Measurements from ENCODE around the gene S100A4.

DNA sequence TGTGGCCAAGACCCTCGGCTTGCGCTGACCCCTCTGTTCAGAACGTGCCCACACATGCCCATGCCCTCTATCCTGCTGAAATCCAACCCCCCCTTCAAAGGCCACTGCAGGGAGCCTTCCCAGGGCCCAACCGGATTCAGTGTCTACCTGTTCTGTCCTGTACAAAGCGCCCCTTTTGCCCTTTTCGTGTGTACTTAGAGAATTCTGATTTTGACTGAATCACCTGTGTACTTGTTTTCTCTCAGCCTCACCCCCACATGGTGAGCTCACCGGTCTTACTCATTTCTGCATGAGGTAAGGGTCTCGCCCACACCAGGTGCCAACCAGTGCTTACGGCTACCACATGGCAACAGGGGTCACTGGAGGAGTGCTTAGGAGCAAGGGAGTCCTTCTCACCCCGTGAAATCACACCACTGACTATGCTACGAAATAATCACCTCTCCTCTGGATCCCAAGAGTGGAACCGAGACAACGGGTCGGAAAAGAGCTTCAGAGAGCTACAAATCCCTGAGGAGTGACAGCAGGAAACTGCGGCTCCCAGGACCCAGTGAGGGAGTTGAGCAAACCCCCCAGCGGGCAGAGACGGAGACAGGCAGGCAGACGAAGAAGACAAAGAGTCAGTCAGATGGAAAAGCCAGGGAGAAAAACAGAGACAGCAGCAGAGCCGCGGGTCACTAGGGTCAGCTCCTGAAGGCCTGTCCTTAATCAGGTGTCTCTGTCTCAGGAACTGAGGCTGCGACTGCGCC lies 22.2 kb upstream of the S100A4 start:
- TF ChIP-seq CTCF (conservative IDR thresholded peaks at IDR 0.05) = no peak
- TF ChIP-seq ZFX (IDR thresholded peaks at IDR 0.05) = no peak

Data from C4-2B (cell line).